ENCODE measurements around the gene SSBP4. TPM values are rescaled to one million over a fixed set of nuclear protein-coding genes. Genes with fewer than 3 reads are reported as not detected.

SSBP4 gene
- total and polyA plus RNA-seq, 2 donors (not counting 1 experiment from before 2014, with no cell fraction given): 37.0 to 64.2 TPM

GRCh38 chr19:18443406-18443805, 24.2 kb downstream of the SSBP4 start:
- CTCF ChIA-PET: no interaction called here
- Histone ChIP-seq H3K36me3 (replicated peaks in 1 of 2; ENCODE audit: control extremely low read depth in 1 of 2, control insufficient read depth in 1 of 2, extremely low read depth in 1 of 2, insufficient read depth in 2 of 2, low read length in 1 of 2) (peaks cover 0 to 48% of the 10 kb centered on the region in 2 experiments), H3K27me3 (replicated peaks in 1 of 4; ENCODE audit: control extremely low read depth in 1 of 4, control insufficient read depth in 3 of 4, insufficient read depth in 4 of 4, low read length in 3 of 4) (no peaks in the 10 kb centered on the region), H3K9ac (ENCODE audit: low read length) (no peak overlapping the region), H3K4me2 (replicated peaks; ENCODE audit: low read depth, low read length, poor library complexity, severe bottlenecking) (no peak overlapping the region), H3K4me3 (ENCODE audit: control extremely low read depth in 1 of 5, extremely low read depth in 1 of 5, insufficient read depth in 1 of 5, low read depth in 2 of 5, low read length in 4 of 5) (no peak overlapping the region), H3K27ac (ENCODE audit: low read length in 2 of 2) (no peak overlapping the region), H3K79me2 (ENCODE audit: control insufficient read depth, insufficient read depth, low read length) (peaks cover 12% of the 10 kb centered on the region), H3K4me1 (ENCODE audit: control insufficient read depth in 2 of 2, insufficient read depth in 2 of 2, low read length in 2 of 2) (peaks cover 4 to 10% of the 10 kb centered on the region in 2 donors), H4K20me1 (ENCODE audit: control insufficient read depth, insufficient read depth, low read length, poor library complexity, severe bottlenecking) (peaks cover 25% of the 10 kb centered on the region), H2AFZ (ENCODE audit: insufficient read depth, low read depth, low read length, poor library complexity, severe bottlenecking) (no peak overlapping the region), H3K9me3 (ENCODE audit: control extremely low read depth in 1 of 3, control insufficient read depth in 2 of 3, insufficient read depth in 1 of 3, low read length in 2 of 3) (no peaks in the 10 kb centered on the region)
- H3K27ac Mint-ChIP-seq: no peak overlapping the region
- intact Hi-C loops (cut with micrococcal nuclease): no loop called here
- 100% methylated on average over 5 of the region's 6 CpGs for WGBS (ENCODE audit: insufficient coverage)
- TF ChIP-seq EZH2 (IDR thresholded peaks at IDR 0.05; ENCODE audit: borderline replicate concordance, insufficient read depth, low read depth, low read length, poor library complexity, severe bottlenecking): no peak
- TF ChIP-seq CTCF (IDR thresholded peaks at IDR 0.05): no peak
- no peaks in the 10 kb centered on the region for H3K9me3 Mint-ChIP-seq (ENCODE audit: insufficient read depth)
- ATAC-seq (ENCODE audit: low read depth) (no peak), DNase-seq (no peak)
- H3K4me3 Mint-ChIP-seq: no peak overlapping the region
- POLR2A ChIA-PET: interaction anchor here (0.7 kb wide), 1 partner anchor 14 kb away, joined by 4 read pairs; no protein-coding TSS in a partner anchor
- peaks cover 15% of the 10 kb centered on the region for H3K4me1 Mint-ChIP-seq
- no peaks in the 10 kb centered on the region for H3K27me3 Mint-ChIP-seq

GRCh38 chr19:18443831-18444230, 24.6 kb downstream of the SSBP4 start:
- Histone ChIP-seq H3K4me2 (replicated peaks; ENCODE audit: low read depth, low read length, poor library complexity, severe bottlenecking) (no peak overlapping the region), H3K27ac (ENCODE audit: low read length in 2 of 2) (no peak overlapping the region), H3K4me3 (ENCODE audit: control extremely low read depth in 1 of 5, extremely low read depth in 1 of 5, insufficient read depth in 1 of 5, low read depth in 2 of 5, low read length in 4 of 5) (no peak overlapping the region), H4K20me1 (ENCODE audit: control insufficient read depth, insufficient read depth, low read length, poor library complexity, severe bottlenecking) (peaks cover 28% of the 10 kb centered on the region), H2AFZ (ENCODE audit: insufficient read depth, low read depth, low read length, poor library complexity, severe bottlenecking) (no peak overlapping the region), H3K9me3 (ENCODE audit: control extremely low read depth in 1 of 3, control insufficient read depth in 2 of 3, insufficient read depth in 1 of 3, low read length in 2 of 3) (no peaks in the 10 kb centered on the region), H3K36me3 (replicated peaks in 1 of 2; ENCODE audit: control extremely low read depth in 1 of 2, control insufficient read depth in 1 of 2, extremely low read depth in 1 of 2, insufficient read depth in 2 of 2, low read length in 1 of 2) (peaks cover 0 to 52% of the 10 kb centered on the region in 2 experiments), H3K79me2 (ENCODE audit: control insufficient read depth, insufficient read depth, low read length) (peaks cover 17% of the 10 kb centered on the region), H3K27me3 (replicated peaks in 1 of 4; ENCODE audit: control extremely low read depth in 1 of 4, control insufficient read depth in 3 of 4, insufficient read depth in 4 of 4, low read length in 3 of 4) (no peaks in the 10 kb centered on the region), H3K4me1 (ENCODE audit: control insufficient read depth in 2 of 2, insufficient read depth in 2 of 2, low read length in 2 of 2) (peaks cover 4 to 8% of the 10 kb centered on the region in 2 donors), H3K9ac (ENCODE audit: low read length) (no peak overlapping the region)
- POLR2A ChIA-PET: interaction anchor here (0.7 kb wide), 1 partner anchor 15 kb away, joined by 4 read pairs; no protein-coding TSS in a partner anchor
- TF ChIP-seq EZH2 (IDR thresholded peaks at IDR 0.05; ENCODE audit: borderline replicate concordance, insufficient read depth, low read depth, low read length, poor library complexity, severe bottlenecking) (no peak), CTCF (IDR thresholded peaks at IDR 0.05) (no peak)
- Mint-ChIP-seq H3K4me3 (no peak overlapping the region), H3K4me1 (peaks cover 14% of the 10 kb centered on the region), H3K27ac (no peak overlapping the region), H3K9me3 (ENCODE audit: insufficient read depth) (no peaks in the 10 kb centered on the region), H3K27me3 (no peaks in the 10 kb centered on the region)
- ATAC-seq (ENCODE audit: low read depth) (no peak), DNase-seq (no peak)
- CTCF ChIA-PET: no interaction called here
- intact Hi-C loops (cut with micrococcal nuclease): no loop called here
- WGBS (ENCODE audit: insufficient coverage): 87% methylated on average over 11 of the region's 11 CpGs
